ENCODE measurements around the gene ZBTB5. TPM values are rescaled to one million over a fixed set of nuclear protein-coding genes. Genes with fewer than 3 reads are reported as not detected.
A peak's percentile ranks its signal among the peaks of the same experiment; 100 is the strongest.
"Not testable (repeated sequence)": the region's sequence is repeated elsewhere in the genome, so short reads cannot be mapped to it uniquely, and the experiment has no call there.

Gene ZBTB5
- total RNA-seq, 1 donor from 2014 or later = 4.4 TPM

DNA sequence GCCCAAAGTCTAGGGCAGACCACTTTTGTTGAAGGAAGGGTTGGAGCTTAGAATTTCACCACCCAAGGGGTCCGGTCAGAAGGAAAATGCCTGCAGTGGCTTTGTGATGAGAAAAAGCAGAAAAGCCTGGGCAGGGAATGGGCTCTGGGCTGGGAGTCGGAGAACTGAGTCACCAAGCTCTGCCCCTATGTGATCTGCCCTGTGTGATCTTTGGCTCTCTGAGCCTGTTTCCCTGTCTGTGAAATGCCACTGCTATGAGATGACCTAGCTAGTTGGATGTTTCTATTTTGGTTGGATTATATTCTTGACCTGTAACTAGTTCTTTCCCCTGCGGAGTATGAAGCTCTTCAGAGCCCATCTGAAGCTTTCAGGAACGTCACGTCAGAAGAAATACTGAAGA is 30.3 kb upstream of the ZBTB5 start:
- DNase-seq (no peak), ATAC-seq (ENCODE audit: poor library complexity) (no peak)
- intact Hi-C loops (cut with DNase I) = no loop called here

GRCh38 chr9:37491939-37492338 is 26.7 kb upstream of the ZBTB5 start:
- ATAC-seq (ENCODE audit: poor library complexity) = no peak

GRCh38 chr9:37486616-37487548 is 21.6 kb upstream of the ZBTB5 start:
- intact Hi-C loops (cut with DNase I) = loop anchor here (10.0 kb wide), 1 partner anchor 72 kb away; no protein-coding TSS in a partner anchor
- peak; percentile 57 for ATAC-seq (ENCODE audit: poor library complexity)
- peak; percentile 58 for DNase-seq

More at GRCh38 chr9:37491939-37492338, 26.7 kb upstream of the ZBTB5 start:
- intact Hi-C loops (cut with DNase I) = no loop called here
- no peak for DNase-seq

GRCh38 chr9:37486256-37486615 is 21.0 kb upstream of the ZBTB5 start:
- intact Hi-C loops (cut with DNase I) = loop anchor here (10.0 kb wide), 1 partner anchor 71 kb away; no protein-coding TSS in a partner anchor
- DNase-seq = no peak
- ATAC-seq (ENCODE audit: poor library complexity) = no peak

DNA sequence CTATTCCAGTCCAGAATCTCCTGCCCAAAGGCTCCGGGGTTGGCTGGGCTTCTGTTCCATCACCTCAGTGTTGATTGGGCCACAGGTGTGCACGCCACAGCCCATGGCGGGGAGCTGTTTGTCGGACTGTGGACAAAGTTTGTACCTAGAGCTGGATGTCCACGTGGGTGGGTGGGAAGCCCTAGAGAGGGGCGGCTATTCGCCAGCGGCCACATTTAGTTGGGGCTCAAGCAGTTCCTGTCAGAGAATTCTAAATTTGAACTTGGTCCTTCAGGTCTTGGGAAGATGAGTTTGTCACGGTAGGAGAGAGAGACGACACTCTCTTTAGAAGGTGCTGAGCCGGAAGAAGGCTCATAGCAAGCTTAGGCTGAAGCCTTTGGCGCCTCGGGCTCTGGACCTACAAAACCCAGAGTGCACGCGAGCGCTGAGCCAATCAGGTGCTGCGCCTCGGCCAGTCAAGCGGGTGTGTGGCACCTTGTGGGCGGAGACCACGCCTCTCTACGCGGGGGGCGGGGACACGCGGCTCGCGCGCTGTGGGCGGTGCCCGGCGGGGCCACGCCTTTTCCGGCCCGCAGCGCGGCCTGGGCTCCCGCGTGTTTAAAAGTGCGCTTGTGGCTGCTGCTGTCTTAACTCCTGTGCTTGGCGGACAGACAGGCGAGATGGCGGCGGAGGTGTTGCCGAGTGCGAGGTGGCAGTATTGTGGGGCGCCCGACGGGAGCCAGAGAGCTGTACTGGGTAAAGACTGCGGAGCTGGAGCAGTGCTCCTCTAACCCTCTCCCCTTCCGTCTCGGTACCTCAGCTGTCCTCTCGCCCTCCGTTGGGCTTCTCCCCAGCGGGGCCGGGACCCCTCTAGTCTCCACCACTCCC is 20.4 kb upstream of the ZBTB5 start, which contains the start of gene POLR1E:
TSS of gene POLR1E (plus strand) at position 560 of the 867 bp plus-strand sequence. CDS start at position 660, 100 bp downstream.
- DNase-seq (peak; percentile 97), ATAC-seq (ENCODE audit: poor library complexity) (peak; percentile 99)
- intact Hi-C loops (cut with DNase I) = loop anchor here (10.0 kb wide), 1 partner anchor 71 kb away; no protein-coding TSS in a partner anchor

DNA sequence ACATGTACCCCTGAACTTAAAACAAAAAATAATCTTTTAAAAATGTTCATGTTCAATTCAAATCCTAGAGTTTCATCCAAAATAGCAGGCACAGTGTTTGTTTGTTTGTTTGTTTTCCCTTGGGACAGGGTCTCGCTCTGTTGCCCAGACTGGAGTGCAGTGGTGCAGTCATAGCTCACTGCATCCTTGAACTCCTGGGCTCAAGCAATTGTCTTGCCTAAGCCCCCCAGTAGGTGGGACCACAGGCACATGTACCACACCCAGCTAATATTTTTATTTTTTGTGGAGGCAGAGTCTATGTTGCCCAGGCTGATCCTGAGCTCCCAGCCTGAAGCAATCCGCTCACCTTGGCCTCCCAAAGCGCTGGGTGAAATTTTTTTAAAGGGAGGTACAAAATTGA is 15.5 kb upstream of the ZBTB5 start:
- DNase-seq = no peak
- ATAC-seq (ENCODE audit: poor library complexity) = no peak
- intact Hi-C loops (cut with DNase I) = loop anchor here (10.0 kb wide), 1 partner anchor 66 kb away; no protein-coding TSS in a partner anchor

DNA sequence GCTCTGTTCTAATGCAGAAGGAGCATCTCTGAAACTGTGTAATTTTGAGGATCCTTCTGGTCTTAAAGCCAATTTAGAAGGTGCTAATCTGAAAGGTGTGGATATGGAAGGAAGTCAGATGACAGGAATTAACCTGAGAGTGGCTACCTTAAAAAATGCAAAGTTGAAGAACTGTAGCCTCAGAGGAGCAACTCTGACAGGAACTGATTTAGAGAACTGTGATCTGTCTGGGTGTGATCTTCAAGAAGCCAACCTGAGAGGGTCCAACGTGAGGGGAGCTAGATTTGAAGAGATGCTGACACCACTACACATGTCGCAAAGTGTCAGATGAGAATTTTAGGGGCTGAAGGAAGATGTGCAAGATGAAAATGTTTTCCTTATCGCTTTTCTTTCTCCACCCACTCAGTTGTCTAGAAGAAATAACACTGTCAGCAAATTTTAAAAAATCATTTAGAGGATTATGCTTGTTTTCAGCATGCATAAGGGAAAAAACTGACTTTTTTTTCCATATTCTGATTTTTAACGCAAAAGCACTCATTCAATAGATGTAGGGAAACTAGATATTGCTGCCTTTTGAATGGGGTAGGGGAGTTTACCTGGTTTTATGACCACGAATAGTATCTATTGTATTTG is 12.9 kb upstream of the ZBTB5 start:
- ATAC-seq (ENCODE audit: poor library complexity); DNase-seq; intact Hi-C loops (cut with DNase I): not testable (repeated sequence)

GRCh38 chr9:37477443-37477842 is 12.2 kb upstream of the ZBTB5 start:
- ATAC-seq (ENCODE audit: poor library complexity); intact Hi-C loops (cut with DNase I); DNase-seq: not testable (repeated sequence)

DNA sequence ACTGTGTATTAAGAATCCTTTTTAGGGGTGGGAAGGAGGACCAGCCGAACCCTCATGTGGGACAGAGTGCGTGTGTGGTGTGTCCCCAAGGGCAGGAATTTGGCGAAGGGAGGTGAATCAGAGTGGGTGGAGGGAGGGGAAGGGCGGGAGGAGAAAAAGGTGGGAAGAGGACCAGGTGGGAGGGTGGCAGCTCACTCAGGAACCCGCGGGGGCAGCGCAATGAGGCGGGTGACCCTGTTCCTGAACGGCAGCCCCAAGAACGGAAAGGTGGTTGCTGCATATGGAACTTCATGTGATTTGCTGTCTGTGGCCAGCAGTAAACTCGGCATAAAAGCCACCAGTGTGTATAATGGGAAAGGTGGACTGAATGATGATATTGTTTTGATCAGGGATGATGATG is 11.7 kb upstream of the ZBTB5 start:
- DNase-seq = no peak

DNA sequence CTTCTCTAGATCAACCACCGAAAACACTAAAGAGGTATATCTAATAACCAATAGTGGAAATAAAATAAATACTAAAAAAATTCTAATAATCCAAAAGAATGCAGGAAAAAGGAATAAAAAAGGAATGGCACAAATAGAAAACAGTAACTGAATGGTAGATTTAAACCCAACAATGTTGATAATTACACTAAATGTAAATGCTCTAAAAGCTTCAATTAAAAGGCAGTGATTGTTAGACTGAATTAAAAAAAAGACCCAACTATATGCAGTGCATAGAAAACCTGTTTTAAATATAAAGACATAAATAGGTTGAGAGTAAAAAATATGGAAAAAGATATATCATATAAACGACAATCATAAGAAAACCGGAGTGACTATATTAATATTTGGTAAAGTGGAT is 9.2 kb upstream of the ZBTB5 start:
- intact Hi-C loops (cut with DNase I) = no loop called here
- ATAC-seq (ENCODE audit: poor library complexity) (no peak), DNase-seq (no peak)

More for the DNA sequence above, 11.7 kb upstream of the ZBTB5 start:
- intact Hi-C loops (cut with DNase I) = no loop called here
- no peak for ATAC-seq (ENCODE audit: poor library complexity)

DNA sequence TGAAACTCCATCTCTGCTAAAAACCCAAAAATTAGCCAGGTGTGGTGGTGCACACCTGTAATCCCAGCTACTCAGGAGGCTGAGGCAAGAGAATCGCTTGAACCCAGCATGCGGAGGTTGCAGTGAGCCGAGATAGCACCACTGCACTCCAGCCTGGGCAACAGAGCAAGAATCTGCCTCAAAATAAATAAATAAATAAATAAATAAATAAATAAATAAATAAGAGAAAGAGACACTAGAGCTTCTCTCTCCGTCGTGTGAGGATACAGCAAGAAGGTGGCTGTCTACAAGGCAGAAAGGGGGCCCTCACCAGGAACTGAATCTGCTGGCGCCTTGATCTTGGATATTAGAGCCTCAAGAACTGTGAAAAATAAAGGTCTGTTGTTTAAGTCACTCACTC is 8.7 kb upstream of the ZBTB5 start:
- ATAC-seq (ENCODE audit: poor library complexity); DNase-seq; intact Hi-C loops (cut with DNase I): not testable (repeated sequence)

GRCh38 chr9:37471942-37472684 is 6.9 kb upstream of the ZBTB5 start:
- ATAC-seq (ENCODE audit: poor library complexity) (peak; percentile 49), DNase-seq (no peak)
- intact Hi-C loops (cut with DNase I) = no loop called here

DNA sequence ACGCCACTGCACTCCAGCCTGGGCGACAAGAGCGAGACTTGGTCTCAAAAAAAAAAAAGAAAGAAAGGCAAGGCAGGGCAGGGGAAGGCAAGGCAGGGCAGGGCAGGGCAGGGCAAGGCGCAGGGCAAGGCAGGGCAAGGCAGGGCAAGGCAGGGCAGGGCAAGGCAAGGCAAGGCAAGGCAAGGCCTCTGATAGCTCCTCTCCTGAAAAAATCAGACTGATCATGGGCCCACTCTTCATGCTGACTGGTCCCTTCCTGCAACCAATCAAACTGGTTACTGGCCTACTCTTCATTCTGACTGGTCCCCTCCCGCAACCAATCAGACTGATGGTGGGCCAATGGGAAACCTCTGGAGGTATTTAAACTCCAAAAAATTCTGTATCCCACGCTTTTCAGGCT is 3.4 kb upstream of the ZBTB5 start:
- ATAC-seq (ENCODE audit: poor library complexity) (no peak), DNase-seq (no peak)
- intact Hi-C loops (cut with DNase I) = no loop called here

- intact Hi-C loops (cut with DNase I); DNase-seq; ATAC-seq (ENCODE audit: poor library complexity): not testable (repeated sequence)
Measured at GRCh38 chr9:37467530-37467929, 2.3 kb upstream of the ZBTB5 start.

DNA sequence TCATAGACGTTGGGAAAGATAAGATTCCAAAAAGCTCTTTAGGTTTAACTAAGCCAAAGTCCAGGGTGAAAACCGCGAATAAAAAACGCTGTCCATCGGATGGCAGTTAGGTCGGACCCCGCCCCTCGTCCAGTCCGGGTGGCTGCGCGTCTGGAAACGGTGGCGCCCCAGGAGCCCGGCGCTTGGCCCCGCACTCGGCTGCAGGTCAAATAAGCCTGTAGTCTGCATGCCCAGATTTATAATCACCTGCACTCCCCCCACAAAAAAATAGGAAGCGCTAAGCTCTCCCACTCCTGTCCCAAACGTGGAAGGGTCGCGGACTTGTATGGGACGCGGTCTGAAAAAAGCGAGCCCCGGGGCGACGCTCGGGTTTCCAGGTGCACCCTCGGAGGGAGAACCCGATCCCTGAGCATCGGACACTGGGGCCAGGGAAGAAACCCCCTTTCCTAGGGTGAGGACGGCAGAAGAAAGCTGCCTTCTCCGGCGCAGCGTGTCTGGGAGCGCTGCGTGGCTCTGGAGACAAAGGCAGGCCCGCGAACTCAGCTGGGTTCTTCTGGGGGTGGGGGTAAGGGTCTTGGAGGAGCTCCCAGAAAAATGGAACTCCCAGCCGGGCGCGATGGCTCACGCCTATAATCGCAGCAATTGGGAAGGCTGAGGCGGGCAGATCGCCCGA is 923 bp upstream of the ZBTB5 start:
- intact Hi-C loops (cut with DNase I) = no loop called here
- DNase-seq (peak; percentile 79), ATAC-seq (ENCODE audit: poor library complexity) (peak; percentile 38)

- ATAC-seq (ENCODE audit: poor library complexity) = peak; percentile 65
- peak; percentile 83 for DNase-seq
- intact Hi-C loops (cut with DNase I) = no loop called here
Measured at GRCh38 chr9:37464426-37465248, 613 bp downstream of the ZBTB5 start.

- DNase-seq (no peak), ATAC-seq (ENCODE audit: poor library complexity) (no peak)
- intact Hi-C loops (cut with DNase I) = no loop called here
Measured at GRCh38 chr9:37464006-37464405, 1.2 kb downstream of the ZBTB5 start.
